ENCODE measurements around the gene GPRC5B. TPM values are rescaled to one million over a fixed set of nuclear protein-coding genes. Genes with fewer than 3 reads are reported as not detected.

GPRC5B gene
- total RNA-seq, 1 experiment from 2014 or later, result 62.0 TPM

GRCh38 chr16:19823322-19823721, 61.3 kb downstream of the GPRC5B start:
- TF ChIP-seq, protein P1, sequence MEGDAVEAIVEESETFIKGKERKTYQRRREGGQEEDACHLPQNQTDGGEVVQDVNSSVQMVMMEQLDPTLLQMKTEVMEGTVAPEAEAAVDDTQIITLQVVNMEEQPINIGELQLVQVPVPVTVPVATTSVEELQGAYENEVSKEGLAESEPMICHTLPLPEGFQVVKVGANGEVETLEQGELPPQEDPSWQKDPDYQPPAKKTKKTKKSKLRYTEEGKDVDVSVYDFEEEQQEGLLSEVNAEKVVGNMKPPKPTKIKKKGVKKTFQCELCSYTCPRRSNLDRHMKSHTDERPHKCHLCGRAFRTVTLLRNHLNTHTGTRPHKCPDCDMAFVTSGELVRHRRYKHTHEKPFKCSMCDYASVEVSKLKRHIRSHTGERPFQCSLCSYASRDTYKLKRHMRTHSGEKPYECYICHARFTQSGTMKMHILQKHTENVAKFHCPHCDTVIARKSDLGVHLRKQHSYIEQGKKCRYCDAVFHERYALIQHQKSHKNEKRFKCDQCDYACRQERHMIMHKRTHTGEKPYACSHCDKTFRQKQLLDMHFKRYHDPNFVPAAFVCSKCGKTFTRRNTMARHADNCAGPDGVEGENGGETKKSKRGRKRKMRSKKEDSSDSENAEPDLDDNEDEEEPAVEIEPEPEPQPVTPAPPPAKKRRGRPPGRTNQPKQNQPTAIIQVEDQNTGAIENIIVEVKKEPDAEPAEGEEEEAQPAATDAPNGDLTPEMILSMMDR (conservative IDR thresholded peaks at IDR 0.05), result no peak
- TF ChIP-seq EZH2 (IDR thresholded peaks at IDR 0.05; ENCODE audit: low read depth), result no peak
- Histone ChIP-seq H3K9me2 (ENCODE audit: insufficient read depth) (no peaks in the 10 kb centered on the region), H4K20me1 (ENCODE audit: insufficient read depth) (no peaks in the 10 kb centered on the region), H3K36me3 (ENCODE audit: low read depth) (no peaks in the 10 kb centered on the region), H3K27ac (no peak overlapping the region), H3K4me3 (no peak overlapping the region), H3K27me3 (ENCODE audit: insufficient read depth, low read depth) (no peaks in the 10 kb centered on the region), H2AFZ (no peak overlapping the region), H3K79me2 (ENCODE audit: low read depth) (no peaks in the 10 kb centered on the region), H3K4me2 (no peak overlapping the region), H3K4me1 (replicated peaks; ENCODE audit: insufficient read depth) (no peaks in the 10 kb centered on the region; the same call in 1 of the 2 replicates), H3K9me3 (ENCODE audit: insufficient read depth, low read depth) (no peaks in the 10 kb centered on the region), H3F3A (ENCODE audit: insufficient read depth, low read depth) (peaks cover 2% of the 10 kb centered on the region; the same call in 1 of the 2 replicates)
- ChIA-PET POLR2A (ENCODE audit: unreplicated experiment) (no interaction called here), CTCF (no interaction called here)
- BruUV-seq (replicated peaks), result no TSS peak
- no peak for DNase-seq
- intact Hi-C loops (cut with micrococcal nuclease; ENCODE audit: unreplicated experiment), result no loop called here

DNA sequence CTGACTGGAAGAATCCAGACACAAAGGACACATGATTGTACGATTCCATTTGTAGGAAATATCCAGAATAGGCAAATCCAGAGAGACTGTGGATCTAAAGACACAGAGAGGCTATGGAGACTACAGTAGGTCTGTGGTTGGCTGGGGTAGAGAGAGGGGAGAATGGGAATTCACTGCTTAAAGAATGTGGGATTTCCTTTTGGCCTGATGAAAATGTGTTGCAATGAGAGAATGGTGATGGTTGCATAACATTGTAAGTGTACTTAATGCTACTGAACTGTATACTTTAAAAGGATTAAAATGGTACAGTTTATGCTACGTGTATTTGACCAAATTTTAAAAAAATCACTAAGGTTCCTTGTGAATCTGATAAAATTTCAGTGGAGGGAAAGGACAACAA, 62.1 kb downstream of the GPRC5B start:
- Histone ChIP-seq H3K27ac (no peak overlapping the region), H3K36me3 (ENCODE audit: low read depth) (no peaks in the 10 kb centered on the region), H4K20me1 (ENCODE audit: insufficient read depth) (no peaks in the 10 kb centered on the region), H3K4me3 (no peak overlapping the region), H3K4me1 (replicated peaks; ENCODE audit: insufficient read depth) (no peaks in the 10 kb centered on the region; the same call in 1 of the 2 replicates), H3K9me2 (ENCODE audit: insufficient read depth) (no peaks in the 10 kb centered on the region), H2AFZ (no peak overlapping the region), H3K79me2 (ENCODE audit: low read depth) (no peaks in the 10 kb centered on the region), H3F3A (ENCODE audit: insufficient read depth, low read depth) (peaks cover 2% of the 10 kb centered on the region; the same call in 1 of the 2 replicates), H3K27me3 (ENCODE audit: insufficient read depth, low read depth) (no peaks in the 10 kb centered on the region), H3K4me2 (no peak overlapping the region), H3K9me3 (ENCODE audit: insufficient read depth, low read depth) (no peaks in the 10 kb centered on the region)
- no peak for DNase-seq
- ChIA-PET CTCF (no interaction called here), POLR2A (ENCODE audit: unreplicated experiment) (no interaction called here)
- BruUV-seq (replicated peaks), result no TSS peak
- no peak for TF ChIP-seq EZH2 (IDR thresholded peaks at IDR 0.05; ENCODE audit: low read depth)
- TF ChIP-seq, protein P1 (conservative IDR thresholded peaks at IDR 0.05), result no peak
- intact Hi-C loops (cut with micrococcal nuclease; ENCODE audit: unreplicated experiment), result no loop called here

GRCh38 chr16:19817875-19818274, 66.8 kb downstream of the GPRC5B start:
- no TSS peak for BruUV-seq (replicated peaks)
- Histone ChIP-seq H3K27me3 (ENCODE audit: insufficient read depth, low read depth) (no peaks in the 10 kb centered on the region), H3K36me3 (ENCODE audit: low read depth) (0 out of 2 replicates have a peak, but pooled peaks cover 1% of the 10 kb centered on the region), H2AFZ (no peak overlapping the region), H3K27ac (no peak overlapping the region), H3K4me3 (no peak overlapping the region), H4K20me1 (ENCODE audit: insufficient read depth) (no peaks in the 10 kb centered on the region), H3K4me1 (replicated peaks; ENCODE audit: insufficient read depth) (peaks cover 1% of the 10 kb centered on the region), H3K9me3 (ENCODE audit: insufficient read depth, low read depth) (0 out of 2 replicates have a peak, but pooled peaks cover 6% of the 10 kb centered on the region), H3K79me2 (ENCODE audit: low read depth) (no peaks in the 10 kb centered on the region), H3K4me2 (no peak overlapping the region), H3F3A (ENCODE audit: insufficient read depth, low read depth) (peaks cover 5% of the 10 kb centered on the region; the same call in 1 of the 2 replicates), H3K9me2 (ENCODE audit: insufficient read depth) (no peaks in the 10 kb centered on the region)
- DNase-seq, result no peak
- TF ChIP-seq, protein P1 (conservative IDR thresholded peaks at IDR 0.05), result no peak
- TF ChIP-seq EZH2 (IDR thresholded peaks at IDR 0.05; ENCODE audit: low read depth), result no peak
- ChIA-PET POLR2A (ENCODE audit: unreplicated experiment) (no interaction called here), CTCF (no interaction called here)
- intact Hi-C loops (cut with micrococcal nuclease; ENCODE audit: unreplicated experiment), result loop anchor here (10.0 kb wide), 1 partner anchor 103 kb away; the partner anchor contains the start of genes IQCK and KNOP1

Measured in PC-9 (cell line).